OCI-LY1 (cell line): ENCODE data around the gene DPF3.

Experiments used
- H2AFZ ChIP-seq: fragments of 200-600 bp; sonication (generic), shearing (Covaris generic); 2 replicates; pipeline ENCODE4 v1.6.0; 2014; ENCODE audit warnings: antibody characterized with exemption, mild to moderate bottlenecking, low read length
- H3F3A ChIP-seq: fragments of 200-600 bp; sonication (generic), shearing (Covaris generic); 2 replicates; pipeline ENCODE4 v1.6.0; 2014; ENCODE audit warnings: mild to moderate bottlenecking, antibody characterized with exemption, low read length, moderate library complexity; ENCODE audit not compliant: insufficient read depth
- H3K27ac ChIP-seq: fragments of 200-600 bp; sonication (generic); 2 replicates; pipeline ENCODE4 v1.5.1; 2014; ENCODE audit warnings: low read length, mixed run types, mild to moderate bottlenecking, low read depth; ENCODE audit not compliant: poor library complexity, severe bottlenecking
- H3K27me3 ChIP-seq: fragments of 200-600 bp; sonication (generic); 2 replicates; pipeline ENCODE4 v1.6.0; 2014; ENCODE audit warnings: antibody characterized with exemption, mild to moderate bottlenecking, low read length, moderate library complexity; ENCODE audit not compliant: insufficient read depth
- H3K36me3 ChIP-seq: fragments of 200-600 bp; sonication (generic); 2 replicates; pipeline ENCODE4 v1.6.1; 2014; ENCODE audit warnings: mild to moderate bottlenecking, antibody characterized with exemption, low read length, moderate library complexity, mixed read lengths; ENCODE audit not compliant: insufficient read depth
- H3K4me1 ChIP-seq: fragments of 200-600 bp; sonication (generic); 2 replicates; pipeline ENCODE4 v1.5.1; 2014; ENCODE audit warnings: mild to moderate bottlenecking, low read length, moderate library complexity; ENCODE audit not compliant: insufficient read depth, severe bottlenecking
- H3K4me2 ChIP-seq: fragments of 200-600 bp; sonication (generic), shearing (Covaris generic); 2 replicates; pipeline ENCODE4 v1.6.1; 2014; ENCODE audit warnings: low read length
- H3K4me3 ChIP-seq: fragments of 200-600 bp; sonication (generic); 2 replicates; pipeline ENCODE4 v1.5.1; 2014; ENCODE audit warnings: low read length, low read depth, mild to moderate bottlenecking, mixed read lengths; ENCODE audit not compliant: poor library complexity, severe bottlenecking
- H3K79me2 ChIP-seq: fragments of 200-600 bp; shearing (Covaris generic); 2 replicates; pipeline ENCODE4 v1.6.1; 2016; ENCODE audit warnings: mixed run types, low read length, mixed read lengths; ENCODE audit not compliant: insufficient read depth
- H3K9ac ChIP-seq: fragments of 200-600 bp; sonication (generic), shearing (Covaris generic); 2 replicates; pipeline ENCODE4 v1.6.1; 2014; ENCODE audit warnings: mild to moderate bottlenecking, low read length, mixed read lengths
- H3K9me2 ChIP-seq: fragments of 200-600 bp; sonication (generic), shearing (Covaris generic); 2 replicates; pipeline ENCODE4 v1.6.1; 2014; ENCODE audit warnings: low read depth, mild to moderate bottlenecking, low read length, mixed read lengths
- H3K9me3 ChIP-seq: fragments of 200-600 bp; shearing (Covaris generic); 2 replicates; pipeline ENCODE4 v1.6.1; 2014; ENCODE audit warnings: low read length, mixed read lengths
- H4K20me1 ChIP-seq: fragments of 200-600 bp; sonication (generic), shearing (Covaris generic); 2 replicates; pipeline ENCODE4 v1.6.0; 2016; ENCODE audit warnings: mild to moderate bottlenecking, low read length; ENCODE audit not compliant: insufficient read depth
- CTCF ChIP-seq: fragments of 200-600 bp; sonication (generic), shearing (Covaris generic); IDR thresholded peaks from 2 replicates; pipeline ENCODE4 v1.5.1; 2017; ENCODE audit warnings: mild to moderate bottlenecking, antibody characterized with exemption, low read length, moderate library complexity, mixed read lengths
- EZH2 ChIP-seq: fragments of 200-600 bp; sonication (generic), shearing (Covaris generic); IDR thresholded peaks from 2 replicates; pipeline ENCODE4 v1.8.0; 2017; ENCODE audit warnings: borderline replicate concordance, mixed run types, mild to moderate bottlenecking, antibody characterized with exemption, low read length, moderate library complexity, mixed read lengths

Gene DPF3

GRCh38 chr14:72743626-72744025 lies 150.3 kb downstream of the DPF3 start:
- H3F3A ChIP-seq, result no peaks in the 10 kb centered on the region
- H3K9ac ChIP-seq, result no peak overlapping the region

GRCh38 chr14:72742838-72743195 lies 151.1 kb downstream of the DPF3 start:
- Histone ChIP-seq H3K9ac (no peak overlapping the region), H2AFZ (no peak overlapping the region), H3K27ac (no peak overlapping the region), H3K27me3 (no peaks in the 10 kb centered on the region), H3K4me1 (no peaks in the 10 kb centered on the region), H3K4me3 (no peak overlapping the region), H3K36me3 (no peaks in the 10 kb centered on the region), H4K20me1 (no peaks in the 10 kb centered on the region), H3F3A (no peaks in the 10 kb centered on the region), H3K9me2 (no peaks in the 10 kb centered on the region), H3K79me2 (no peaks in the 10 kb centered on the region), H3K4me2 (no peak overlapping the region), H3K9me3 (no peaks in the 10 kb centered on the region)
- TF ChIP-seq CTCF (no peak), EZH2 (no peak)

More at GRCh38 chr14:72743626-72744025, 150.3 kb downstream of the DPF3 start:
- Histone ChIP-seq H3K27ac (no peak overlapping the region), H3K27me3 (no peaks in the 10 kb centered on the region), H4K20me1 (no peaks in the 10 kb centered on the region), H3K9me2 (no peaks in the 10 kb centered on the region), H3K4me1 (no peaks in the 10 kb centered on the region), H2AFZ (no peak overlapping the region), H3K79me2 (no peaks in the 10 kb centered on the region), H3K36me3 (no peaks in the 10 kb centered on the region), H3K9me3 (no peaks in the 10 kb centered on the region), H3K4me3 (no peak overlapping the region), H3K4me2 (no peak overlapping the region)
- TF ChIP-seq EZH2, result no peak
- no peak for TF ChIP-seq CTCF

- Histone ChIP-seq H3K4me3 (no peak overlapping the region), H3K27ac (no peak overlapping the region), H4K20me1 (no peaks in the 10 kb centered on the region), H3K9me3 (no peaks in the 10 kb centered on the region), H3K9me2 (no peaks in the 10 kb centered on the region), H3K4me2 (no peak overlapping the region), H3K27me3 (no peaks in the 10 kb centered on the region), H3F3A (no peaks in the 10 kb centered on the region), H2AFZ (no peak overlapping the region), H3K36me3 (no peaks in the 10 kb centered on the region), H3K9ac (no peak overlapping the region), H3K4me1 (no peaks in the 10 kb centered on the region), H3K79me2 (no peaks in the 10 kb centered on the region)
- TF ChIP-seq EZH2, result no peak
- no peak for TF ChIP-seq CTCF
Observed at GRCh38 chr14:72742118-72742837, 151.6 kb downstream of the DPF3 start.
